IPS DF 6.9 (cell line): Measurements from ENCODE around the gene RTKN.
"Not testable (repeated sequence)": the region's sequence is repeated elsewhere in the genome, so short reads cannot be mapped to it uniquely, and the experiment has no call there.

Experiments used
- DNase-seq: peaks from one replicate; pipeline ENCODE4 v3.0.0-alpha.2; 2013; ENCODE audit warnings: low read depth, low spot score
- H3K27ac ChIP-seq: one replicate; pipeline ENCODE4 v1.5.1; 2013; ENCODE audit warnings: low read length, control low read depth
- H3K27me3 ChIP-seq: 2 replicates; pipeline ENCODE4 v1.6.1; 2013; ENCODE audit warnings: mild to moderate bottlenecking, low read length; ENCODE audit not compliant: control insufficient read depth, insufficient read depth
- H3K36me3 ChIP-seq: 2 replicates; pipeline ENCODE4 v1.6.1; 2013; ENCODE audit warnings: low read length; ENCODE audit not compliant: control insufficient read depth, insufficient read depth
- H3K4me1 ChIP-seq: 2 replicates; pipeline ENCODE4 v1.6.1; 2013; ENCODE audit warnings: low read length; ENCODE audit not compliant: control insufficient read depth, insufficient read depth
- H3K4me3 ChIP-seq: 2 replicates; pipeline ENCODE4 v1.5.1; 2013; ENCODE audit warnings: mild to moderate bottlenecking, low read length
- H3K9me3 ChIP-seq: 2 replicates; pipeline ENCODE4 v1.6.1; 2013; ENCODE audit warnings: low read length, inconsistent platforms; ENCODE audit not compliant: control insufficient read depth, insufficient read depth
- WGBS: extraction: QIAGEN DNeasy Blood & Tissue Kit; methylation state at CpG from one replicate; pipeline ENCODE4 v1.1.7; 2013; ENCODE audit warnings: mixed read lengths, missing lambda C conversion rate; ENCODE audit not compliant: insufficient read length, insufficient coverage; 5-methylcytosine and 5-hydroxymethylcytosine counted together

RTKN gene

DNA sequence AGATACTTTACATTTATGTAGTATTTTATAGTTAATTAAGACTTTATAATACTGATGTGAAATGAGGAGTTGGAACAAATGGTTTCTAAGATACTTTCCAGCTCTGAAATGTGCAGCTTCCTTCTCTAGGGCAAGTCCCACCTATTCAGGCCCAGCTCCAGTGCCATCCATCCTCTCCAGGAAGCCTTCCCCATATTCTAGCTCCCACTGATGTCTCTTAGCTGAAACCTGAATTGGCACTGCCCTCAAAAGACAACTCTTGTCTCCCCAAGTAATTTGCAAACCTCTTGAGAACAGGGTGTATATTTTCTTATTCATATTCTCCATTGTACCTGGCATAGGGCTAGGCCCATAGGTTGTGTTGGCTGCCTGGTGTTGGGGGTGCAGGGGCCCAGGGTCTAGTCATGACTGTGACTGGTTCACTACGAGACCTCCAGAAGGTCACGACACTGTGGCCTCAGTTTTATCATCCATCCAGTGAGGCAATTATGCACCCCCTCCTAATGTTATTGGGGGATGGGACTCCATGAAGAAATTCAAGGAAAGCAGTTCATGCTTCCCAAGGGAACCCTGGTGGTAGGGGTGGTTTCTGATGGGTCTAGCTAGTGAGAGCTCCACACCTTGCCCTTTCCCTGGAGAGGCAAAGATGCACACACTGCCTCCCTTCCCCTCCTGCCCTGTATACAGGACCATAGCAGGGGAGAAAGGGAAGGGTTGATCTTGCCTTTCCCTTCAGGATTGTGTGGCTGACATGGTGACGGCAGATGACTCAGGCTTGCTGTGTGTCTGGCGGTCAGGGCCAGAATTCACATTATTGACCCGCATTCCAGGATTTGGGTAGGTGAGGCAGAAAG, 17.4 kb downstream of the RTKN start:
- Histone ChIP-seq H3K9me3 (no peaks in the 10 kb centered on the region), H3K4me1 (no peaks in the 10 kb centered on the region), H3K27me3 (no peaks in the 10 kb centered on the region), H3K4me3 (no peak overlapping the region), H3K27ac (no peak overlapping the region), H3K36me3 (peaks cover 18% of the 10 kb centered on the region)
- no peak for DNase-seq
- no CpG with 5 or more reads among the region's 5 CpGs for WGBS

DNA sequence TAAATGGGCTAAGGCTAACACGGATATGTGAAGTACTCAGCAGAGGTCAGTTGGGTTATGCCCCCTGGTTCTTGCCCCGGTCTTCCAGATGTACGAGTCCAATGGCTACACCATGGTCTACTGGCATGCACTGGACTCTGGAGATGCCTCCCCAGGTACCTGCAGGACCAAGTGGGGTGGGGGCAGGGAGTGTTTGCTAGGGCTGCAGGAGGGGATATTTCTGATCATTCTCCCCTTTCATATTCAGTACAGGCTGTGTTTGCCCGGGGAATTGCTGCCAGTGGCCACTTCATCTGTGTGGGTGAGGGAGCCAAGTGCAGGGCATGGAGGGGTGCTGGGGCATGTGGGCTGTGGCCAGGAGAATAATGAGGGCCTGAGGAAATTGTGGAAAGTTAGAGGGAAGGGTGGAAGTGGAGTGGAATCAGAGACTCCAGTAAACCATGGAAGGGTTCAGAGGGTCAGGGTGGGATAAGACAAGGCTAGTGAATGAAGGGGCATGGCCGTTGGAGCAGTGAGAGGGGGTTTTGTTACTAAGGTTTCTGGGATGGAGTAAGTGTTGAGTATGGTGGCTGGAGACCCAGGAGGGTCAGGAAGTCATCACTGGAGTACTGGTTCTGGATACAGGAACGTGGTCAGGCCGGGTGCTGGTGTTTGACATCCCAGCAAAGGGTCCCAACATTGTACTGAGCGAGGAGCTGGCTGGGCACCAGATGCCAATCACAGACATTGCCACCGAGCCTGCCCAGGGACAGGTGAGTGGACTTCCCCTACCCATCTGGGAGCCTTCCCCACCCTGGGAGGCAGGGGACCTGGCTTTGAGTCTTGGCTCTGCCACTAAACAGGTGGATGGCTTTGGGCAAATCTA, 18.3 kb downstream of the RTKN start:
- Histone ChIP-seq H3K4me3 (no peak overlapping the region), H3K36me3 (peaks cover 9% of the 10 kb centered on the region; the same call in 1 of the 2 replicates), H3K27ac (no peak overlapping the region), H3K4me1 (no peaks in the 10 kb centered on the region), H3K9me3 (no peaks in the 10 kb centered on the region), H3K27me3 (no peaks in the 10 kb centered on the region)
- DNase-seq: no peak
- no CpG with 5 or more reads among the region's 9 CpGs for WGBS

DNA sequence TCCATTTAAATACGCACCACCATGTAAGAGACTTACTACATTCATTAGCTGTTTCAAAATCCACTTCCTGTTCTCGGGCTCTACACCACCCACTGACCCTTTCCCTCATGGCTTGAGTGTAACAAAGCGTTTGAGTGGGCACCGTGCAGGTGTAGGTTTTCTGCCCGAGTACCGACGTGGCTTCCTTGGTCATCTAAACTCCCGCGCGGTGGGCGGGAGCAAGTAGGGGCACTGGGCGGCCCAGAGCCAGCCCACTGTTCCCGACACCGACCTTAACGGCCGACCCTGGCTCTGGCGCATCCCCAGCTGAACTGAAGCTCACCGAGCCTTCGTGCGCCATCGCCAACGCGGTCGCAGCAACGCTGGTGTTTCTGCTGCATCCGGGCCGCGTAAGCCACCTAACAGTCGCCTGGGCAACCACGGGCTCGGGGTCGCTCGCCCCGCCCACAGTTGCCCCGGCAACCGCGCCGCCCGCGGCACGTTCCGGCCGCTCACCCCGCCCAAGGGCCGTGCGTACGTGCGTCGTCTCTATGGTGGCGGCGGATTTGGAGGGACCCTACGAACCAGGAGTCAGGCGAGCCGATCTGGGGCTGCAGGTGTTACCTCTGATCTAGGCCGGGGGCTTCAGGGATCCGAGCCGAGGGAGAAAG, 20.4 kb downstream of the RTKN start, which contains the start of the genes C2orf81 and WDR54:
Gene C2orf81, minus strand, starts transcription at position 399 of the 650 bp plus-strand sequence. Its CDS starts 59 bp downstream, at position 340.
Gene WDR54, plus strand, starts transcription at position 510 of the 650 bp plus-strand sequence. CDS start 424 bp downstream, outside the sequence.
- H3K4me1 ChIP-seq: no peaks in the 10 kb centered on the region
- H3K36me3 ChIP-seq: 0 out of 2 replicates have a peak, but pooled peaks cover 6% of the 10 kb centered on the region
- no peaks in the 10 kb centered on the region for H3K27me3 ChIP-seq
- DNase-seq: peak; percentile 79
- peak within 1 kb of the TSS; percentile 53; the same call in 1 of the 2 replicates for H3K4me3 ChIP-seq
- H3K27ac ChIP-seq: no peak within 1 kb of the TSS
- H3K9me3 ChIP-seq: no peaks in the 10 kb centered on the region
- WGBS: no CpG with 5 or more reads among the region's 57 CpGs

DNA sequence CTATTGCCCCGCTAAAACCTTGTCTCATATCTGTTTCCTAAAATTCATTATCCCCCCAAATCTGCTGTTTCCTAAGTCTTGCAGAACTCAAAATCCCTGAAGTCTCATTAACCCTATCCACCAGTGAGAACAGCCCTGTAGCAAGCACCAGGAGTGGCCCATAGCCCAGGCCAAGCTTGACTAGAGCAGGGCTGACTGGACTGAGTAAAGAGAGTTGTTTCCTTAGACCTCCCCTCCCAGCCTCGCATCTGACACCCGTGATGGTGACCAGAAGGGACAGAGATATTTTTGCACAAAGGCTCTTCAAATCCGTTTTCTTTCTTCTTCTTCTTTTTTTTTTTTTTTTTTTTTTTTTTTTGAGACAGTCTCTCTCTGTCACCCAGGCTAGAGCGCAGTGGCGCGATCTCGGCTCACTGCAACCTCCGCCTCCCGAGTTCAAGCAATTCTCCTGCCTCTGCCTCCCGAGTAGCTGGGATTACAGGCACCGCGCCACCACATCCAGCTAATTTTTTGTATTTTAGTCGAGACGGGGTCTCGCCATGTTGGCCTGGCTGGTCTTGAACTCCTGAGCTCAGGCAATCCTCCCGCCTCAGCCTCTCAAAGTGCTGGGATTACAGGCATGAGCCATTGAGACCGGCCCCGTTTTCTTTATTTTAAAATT, 21.2 kb downstream of the RTKN start:
- no CpG with 5 or more reads among the region's 19 CpGs for WGBS
- H3K36me3 ChIP-seq, H3K4me1 ChIP-seq, H3K4me3 ChIP-seq, H3K27me3 ChIP-seq, DNase-seq, H3K27ac ChIP-seq, H3K9me3 ChIP-seq: not testable (repeated sequence)

DNA sequence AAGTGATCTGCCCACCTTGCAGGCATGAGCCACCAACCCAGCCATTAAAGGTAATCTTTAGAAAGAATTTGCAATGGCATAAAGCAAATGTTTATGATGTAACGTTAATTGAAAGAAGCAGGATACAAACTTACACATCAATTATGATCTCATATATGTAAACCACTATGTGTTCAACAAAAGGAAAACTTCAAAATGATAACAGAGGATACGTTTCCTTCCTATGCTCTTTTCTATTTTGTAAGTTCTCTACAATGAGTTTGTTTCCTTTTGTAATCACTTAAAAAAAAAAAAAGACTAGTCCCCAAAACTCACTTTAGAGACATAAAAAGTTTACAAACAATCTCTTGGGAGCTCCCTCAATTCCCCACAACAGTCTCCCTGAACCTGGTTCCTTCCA, 21.7 kb downstream of the RTKN start:
- Histone ChIP-seq H3K4me3 (no peak overlapping the region), H3K36me3 (no peaks in the 10 kb centered on the region), H3K27me3 (no peaks in the 10 kb centered on the region), H3K4me1 (no peaks in the 10 kb centered on the region), H3K27ac (no peak overlapping the region), H3K9me3 (no peaks in the 10 kb centered on the region)
- DNase-seq: no peak
- no CpG with 5 or more reads among the region's 2 CpGs for WGBS

DNA sequence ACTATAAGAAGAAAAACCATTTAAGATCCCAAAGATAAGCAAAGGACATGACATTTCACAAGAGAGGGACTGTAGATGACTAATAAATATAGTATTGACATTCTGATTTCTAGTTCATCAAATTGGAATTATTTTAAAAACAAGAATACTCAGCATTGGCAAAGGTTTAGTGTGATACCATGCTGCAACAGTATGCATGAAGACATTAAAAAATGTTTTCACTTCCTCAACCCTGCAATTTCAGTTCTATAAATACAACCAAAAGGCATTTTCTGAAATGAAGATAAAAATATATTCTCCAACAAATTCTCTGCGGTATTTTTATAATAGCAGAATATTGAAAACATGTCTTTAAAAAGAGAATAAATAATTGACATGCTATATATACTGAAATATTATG, 22.4 kb downstream of the RTKN start:
- H3K27ac ChIP-seq: no peak overlapping the region
- DNase-seq: no peak

DNA sequence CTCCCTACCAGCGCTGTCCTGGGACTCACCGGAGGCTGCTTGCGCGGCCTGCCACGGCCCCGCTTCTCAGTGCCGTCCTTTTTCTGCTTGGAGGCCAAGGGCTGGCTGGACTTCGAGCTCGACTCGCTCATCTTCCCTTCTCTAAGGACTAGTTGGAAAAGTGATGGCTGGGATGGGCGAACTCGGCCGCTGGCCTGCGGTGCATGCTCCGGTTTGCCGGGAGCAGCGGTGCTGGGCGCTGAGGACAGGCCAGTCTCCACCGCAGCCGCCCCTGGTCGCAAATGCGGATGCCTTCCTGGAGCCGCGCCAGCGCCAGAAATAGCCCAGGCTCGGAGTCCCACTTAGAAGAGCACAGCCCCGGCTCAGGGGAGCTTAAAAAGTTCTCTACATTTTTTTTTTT, 23.4 kb downstream of the RTKN start:
- Histone ChIP-seq H3K27me3 (no peaks in the 10 kb centered on the region), H3K36me3 (no peaks in the 10 kb centered on the region), H3K27ac (no peak overlapping the region), H3K9me3 (no peaks in the 10 kb centered on the region), H3K4me1 (no peaks in the 10 kb centered on the region), H3K4me3 (no peak overlapping the region)
- WGBS: no CpG with 5 or more reads among the region's 27 CpGs
- DNase-seq: no peak

More for the DNA sequence above, 22.4 kb downstream of the RTKN start:
- H3K27me3 ChIP-seq: no peaks in the 10 kb centered on the region
- H3K4me1 ChIP-seq: no peaks in the 10 kb centered on the region
- no peak overlapping the region for H3K4me3 ChIP-seq
- H3K9me3 ChIP-seq: no peaks in the 10 kb centered on the region
- no CpG with 5 or more reads among the region's 1 CpG for WGBS
- H3K36me3 ChIP-seq: no peaks in the 10 kb centered on the region

DNA sequence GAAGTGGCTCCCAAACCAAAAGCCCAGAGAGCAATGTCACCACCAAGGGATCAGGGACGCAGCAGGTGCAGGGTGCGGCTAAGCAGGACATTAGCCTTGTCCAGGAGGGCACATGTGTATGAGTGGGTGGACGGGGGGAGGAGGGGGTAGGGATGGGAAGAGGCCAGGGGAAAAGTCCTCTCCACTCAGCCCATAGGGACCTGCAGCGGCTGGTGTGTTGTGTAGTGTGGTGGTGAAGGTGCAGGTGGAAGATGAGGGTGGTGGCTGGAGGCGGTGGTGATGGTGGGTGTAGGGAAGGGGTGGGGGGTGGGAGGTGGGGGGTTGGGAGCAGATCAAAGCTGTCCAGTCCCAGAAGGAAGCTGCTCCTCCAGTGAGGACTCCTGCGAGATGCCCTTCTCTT, 24.0 kb downstream of the RTKN start:
- H3K4me3 ChIP-seq: no peak overlapping the region
- no peaks in the 10 kb centered on the region for H3K36me3 ChIP-seq
- H3K4me1 ChIP-seq: no peaks in the 10 kb centered on the region
- DNase-seq: no peak
- no peaks in the 10 kb centered on the region for H3K27me3 ChIP-seq
- H3K9me3 ChIP-seq: no peaks in the 10 kb centered on the region
- no CpG with 5 or more reads among the region's 6 CpGs for WGBS
- H3K27ac ChIP-seq: no peak overlapping the region

DNA sequence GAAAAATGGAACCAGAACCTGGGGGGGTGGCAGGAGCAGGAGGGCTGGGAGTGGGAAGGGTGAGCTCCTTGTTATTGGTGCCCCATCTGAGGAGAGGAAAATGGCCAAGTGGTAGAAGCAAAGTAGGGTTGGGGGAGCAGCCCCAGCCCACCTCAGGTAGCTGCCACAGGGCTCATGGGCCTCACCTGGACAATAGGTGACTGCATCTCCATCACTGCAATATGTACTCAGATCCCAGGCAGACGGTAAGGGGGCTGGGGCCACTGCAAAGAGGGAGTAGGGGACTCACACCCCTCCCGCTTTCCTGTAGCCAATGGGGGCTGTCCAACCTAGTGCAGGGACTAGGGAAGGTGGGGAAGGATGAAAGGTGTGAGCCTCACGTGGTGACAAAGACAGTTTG, 24.5 kb downstream of the RTKN start:
- no peaks in the 10 kb centered on the region for H3K27me3 ChIP-seq
- H3K4me1 ChIP-seq: no peaks in the 10 kb centered on the region
- DNase-seq: no peak
- no peak overlapping the region for H3K4me3 ChIP-seq
- no peaks in the 10 kb centered on the region for H3K36me3 ChIP-seq
- H3K9me3 ChIP-seq: no peaks in the 10 kb centered on the region
- no peak overlapping the region for H3K27ac ChIP-seq
- WGBS: no CpG with 5 or more reads among the region's 3 CpGs

DNA sequence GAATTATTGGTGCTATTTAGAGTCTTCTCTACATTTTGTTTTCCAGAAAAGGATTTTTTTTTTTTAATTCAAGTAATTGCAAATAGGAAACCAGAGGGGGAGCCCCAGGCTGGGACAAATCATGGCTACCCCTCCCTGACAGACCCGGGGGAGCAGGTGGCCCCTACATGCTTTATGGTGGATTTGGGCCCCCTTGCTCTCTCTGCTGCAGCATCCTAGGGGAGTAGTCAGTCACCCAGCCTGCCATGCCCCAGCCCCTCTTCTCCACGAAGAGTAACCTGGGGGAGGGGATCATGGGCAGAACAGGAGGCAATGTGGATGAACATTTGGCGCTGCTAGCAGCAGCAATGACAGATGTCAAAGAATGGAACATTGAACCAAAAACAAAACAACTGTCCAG, 25.0 kb downstream of the RTKN start:
- no peaks in the 10 kb centered on the region for H3K36me3 ChIP-seq
- H3K4me1 ChIP-seq: no peaks in the 10 kb centered on the region
- DNase-seq: no peak
- no peaks in the 10 kb centered on the region for H3K9me3 ChIP-seq
- no peaks in the 10 kb centered on the region for H3K27me3 ChIP-seq
- no CpG with 5 or more reads among the region's 3 CpGs for WGBS
- H3K27ac ChIP-seq: no peak overlapping the region
- H3K4me3 ChIP-seq: no peak overlapping the region
